OCI-LY7 (cell line): ENCODE data around the gene PAEP.

Experiments used
- CTCF ChIP-seq: fragments of 200-600 bp; sonication (generic); conservative IDR thresholded peaks from 2 replicates; pipeline ENCODE4 v1.5.1; 2014; ENCODE audit warnings: mild to moderate bottlenecking, antibody characterized with exemption, low read length, moderate library complexity, mixed read lengths
- EZH2phosphoT487 ChIP-seq: fragments of 200-600 bp; sonication (generic); IDR thresholded peaks from 2 replicates; pipeline ENCODE4 v1.6.1; 2018; ENCODE audit warnings: low read depth, borderline replicate concordance, mild to moderate bottlenecking, mixed run types, antibody characterized with exemption, low read length, moderate library complexity, mixed read lengths

- TF ChIP-seq CTCF (no peak), EZH2phosphoT487 (no peak)
Measured at GRCh38 chr9:135555203-135555602, 6.4 kb upstream of the PAEP start.
